ENCODE results near the gene KCNMA1.

- no peak for TF ChIP-seq CTCF (IDR thresholded peaks at IDR 0.05 in 2 of 3, conservative IDR thresholded peaks at IDR 0.05 in 1 of 3; ENCODE audit: insufficient read depth in 2 of 3, low read depth in 1 of 3, low read length in 3 of 3)
- TF ChIP-seq TEAD1 (CRISPR knock-in tag; IDR thresholded peaks at IDR 0.05) = no peak
- no peak for TF ChIP-seq CHD4 (IDR thresholded peaks at IDR 0.05; ENCODE audit: insufficient read depth, insufficient replicate concordance, low read depth, low read length, poor library complexity, severe bottlenecking)
- no peak for TF ChIP-seq RAD21 (CRISPR knock-in tag; conservative IDR thresholded peaks at IDR 0.05 in 1 of 2, IDR thresholded peaks at IDR 0.05 in 1 of 2)
- TF ChIP-seq POU5F1 (IDR thresholded peaks at IDR 0.05; ENCODE audit: borderline replicate concordance, low read depth, low read length, partially characterized antibody) = no peak
- TF ChIP-seq ZFX (CRISPR knock-in tag; IDR thresholded peaks at IDR 0.05) = no peak
Observed at GRCh38 chr10:76970711-76971519, 666.7 kb downstream of the KCNMA1 start.
